ENCODE results near the gene SWI5. TPM values are rescaled to one million over a fixed set of nuclear protein-coding genes. Genes with fewer than 3 reads are reported as not detected.
"Not testable (repeated sequence)": the region's sequence is repeated elsewhere in the genome, so short reads cannot be mapped to it uniquely, and the experiment has no call there.

SWI5 gene
- total RNA-seq, 1 experiment from 2014 or later, result 33.3 TPM

DNA sequence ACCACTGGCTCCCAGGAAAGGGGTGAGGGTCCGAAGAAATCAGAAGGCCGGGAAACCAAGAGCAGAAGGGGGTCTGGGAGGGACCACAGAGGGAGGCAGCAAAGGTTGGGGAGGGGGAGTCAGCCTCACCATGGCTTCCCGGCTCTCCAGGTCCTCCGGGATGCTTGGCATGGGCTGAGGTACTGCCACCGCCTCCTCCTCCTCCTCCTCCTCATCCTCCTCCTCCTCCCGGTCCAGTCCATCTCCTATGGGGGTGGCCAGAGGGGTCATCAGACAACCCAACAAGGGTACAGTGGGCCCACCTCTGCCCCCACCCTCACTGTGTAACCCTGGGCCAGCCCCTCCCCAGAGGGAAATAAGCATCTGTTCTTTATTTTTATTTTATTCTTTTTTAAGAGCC, 17.8 kb upstream of the SWI5 start:
- H3K27me3 ChIP-seq, result no peaks in the 10 kb centered on the region
- H3K36me3 ChIP-seq, result peaks cover 27% of the 10 kb centered on the region
- no peak overlapping the region for H3K4me3 ChIP-seq
- no peaks in the 10 kb centered on the region for H3K9me3 ChIP-seq (replicated peaks)
- no peaks in the 10 kb centered on the region for H3K4me1 ChIP-seq
- no peak for DNase-seq
- H3K27ac ChIP-seq, result no peak overlapping the region

DNA sequence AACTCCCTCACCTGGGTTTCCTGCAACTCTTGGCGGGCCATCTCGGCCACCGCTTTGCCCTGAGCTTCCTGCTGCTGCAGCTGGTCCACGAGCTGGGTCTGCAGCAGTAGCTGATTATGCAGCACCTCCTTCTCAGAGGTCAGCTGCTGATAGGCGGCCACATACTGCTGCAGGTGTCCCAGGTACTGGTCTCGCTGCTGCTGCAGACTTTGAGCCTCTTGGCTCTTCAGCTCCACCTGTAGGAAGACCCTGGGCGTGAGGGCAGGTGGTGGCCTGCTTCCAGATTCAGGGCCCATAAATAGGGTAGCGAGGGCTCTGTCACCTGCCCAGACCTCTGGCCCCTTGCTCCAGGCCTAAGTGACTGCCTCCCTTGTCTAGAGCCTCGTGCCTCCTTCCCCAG, 16.9 kb upstream of the SWI5 start:
- no peak overlapping the region for H3K27ac ChIP-seq
- H3K9me3 ChIP-seq (replicated peaks), result no peaks in the 10 kb centered on the region
- H3K4me1 ChIP-seq, result no peaks in the 10 kb centered on the region
- H3K27me3 ChIP-seq, result no peaks in the 10 kb centered on the region
- H3K36me3 ChIP-seq, result peaks cover 27% of the 10 kb centered on the region
- H3K4me3 ChIP-seq, result no peak overlapping the region
- DNase-seq, result no peak

DNA sequence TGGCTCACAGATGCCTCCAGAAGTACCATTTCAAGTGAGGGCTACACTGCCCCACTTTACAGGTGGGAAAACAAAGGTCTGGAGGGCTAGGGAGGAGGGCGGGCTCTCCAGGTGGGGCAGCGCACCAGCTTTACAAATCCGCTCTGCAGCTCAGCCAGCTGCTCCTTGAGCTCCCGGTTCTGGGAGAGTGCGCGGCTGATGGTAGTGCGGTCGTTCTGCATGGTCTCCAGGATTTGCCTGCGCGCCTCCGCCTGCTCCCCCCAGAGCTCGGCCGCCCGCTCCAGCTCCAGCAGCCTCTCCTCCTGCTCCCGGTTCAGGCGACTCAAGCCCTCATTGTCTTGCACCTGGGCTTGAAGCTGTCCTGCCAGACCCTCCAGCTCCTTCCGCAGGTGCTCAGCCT, 15.7 kb upstream of the SWI5 start:
- H3K9me3 ChIP-seq (replicated peaks), result no peaks in the 10 kb centered on the region
- H3K27ac ChIP-seq, result no peak overlapping the region
- no peak overlapping the region for H3K4me3 ChIP-seq
- H3K27me3 ChIP-seq, result no peaks in the 10 kb centered on the region
- no peak for DNase-seq
- H3K4me1 ChIP-seq, result no peaks in the 10 kb centered on the region
- peaks cover 37% of the 10 kb centered on the region for H3K36me3 ChIP-seq

DNA sequence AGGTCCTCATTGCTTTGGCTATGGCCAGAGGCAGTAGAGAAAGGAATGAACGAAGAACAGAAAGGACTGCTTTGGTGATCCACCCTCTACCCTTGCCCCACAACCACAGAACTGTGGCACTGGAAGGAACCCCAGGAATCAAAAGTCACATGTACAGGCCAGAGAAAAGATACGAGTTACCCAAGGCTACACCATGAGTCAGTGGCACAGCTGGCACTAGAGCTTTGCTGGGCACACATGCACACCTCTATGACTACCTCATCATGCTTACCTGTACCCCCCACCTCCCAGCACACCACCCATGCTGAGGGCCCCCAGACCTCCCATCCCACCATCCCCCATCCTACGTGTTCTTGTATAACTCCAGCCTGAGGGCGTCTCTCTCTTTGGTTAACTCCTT, 13.4 kb upstream of the SWI5 start:
- H3K9me3 ChIP-seq (replicated peaks), result no peaks in the 10 kb centered on the region
- H3K4me3 ChIP-seq, result no peak overlapping the region
- no peak for DNase-seq
- no peaks in the 10 kb centered on the region for H3K4me1 ChIP-seq
- H3K27me3 ChIP-seq, result no peaks in the 10 kb centered on the region
- no peak overlapping the region for H3K27ac ChIP-seq
- peaks cover 37% of the 10 kb centered on the region for H3K36me3 ChIP-seq

DNA sequence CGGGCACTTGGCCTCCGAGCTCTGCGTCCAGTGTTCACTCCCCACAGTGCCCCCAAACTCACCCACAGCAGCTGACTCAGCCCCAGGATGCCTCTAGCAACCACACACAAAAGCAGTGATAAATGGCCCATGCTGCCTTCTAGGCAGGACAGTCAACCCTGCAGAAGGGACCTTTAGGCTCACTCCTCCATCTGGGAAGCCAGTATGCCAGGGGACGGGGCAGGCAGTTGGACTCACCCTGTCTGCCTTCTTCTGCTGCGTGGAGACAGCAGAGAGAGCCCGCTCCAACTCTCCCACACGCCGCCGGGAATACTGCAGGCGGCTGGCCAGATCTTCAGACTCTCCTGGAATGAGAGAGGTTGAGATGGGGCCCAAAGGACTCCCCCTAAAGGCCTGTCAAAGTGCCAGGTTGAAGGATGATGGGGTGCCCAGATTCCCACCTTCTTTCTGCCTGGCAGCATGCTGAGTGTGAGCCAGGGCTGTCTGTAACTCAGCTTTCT, 10.7 kb upstream of the SWI5 start:
- H3K4me3 ChIP-seq, result no peak overlapping the region
- no peak overlapping the region for H3K27ac ChIP-seq
- no peaks in the 10 kb centered on the region for H3K9me3 ChIP-seq (replicated peaks)
- no peaks in the 10 kb centered on the region for H3K4me1 ChIP-seq
- H3K27me3 ChIP-seq, result no peaks in the 10 kb centered on the region
- H3K36me3 ChIP-seq, result peaks cover 28% of the 10 kb centered on the region
- no peak for DNase-seq

DNA sequence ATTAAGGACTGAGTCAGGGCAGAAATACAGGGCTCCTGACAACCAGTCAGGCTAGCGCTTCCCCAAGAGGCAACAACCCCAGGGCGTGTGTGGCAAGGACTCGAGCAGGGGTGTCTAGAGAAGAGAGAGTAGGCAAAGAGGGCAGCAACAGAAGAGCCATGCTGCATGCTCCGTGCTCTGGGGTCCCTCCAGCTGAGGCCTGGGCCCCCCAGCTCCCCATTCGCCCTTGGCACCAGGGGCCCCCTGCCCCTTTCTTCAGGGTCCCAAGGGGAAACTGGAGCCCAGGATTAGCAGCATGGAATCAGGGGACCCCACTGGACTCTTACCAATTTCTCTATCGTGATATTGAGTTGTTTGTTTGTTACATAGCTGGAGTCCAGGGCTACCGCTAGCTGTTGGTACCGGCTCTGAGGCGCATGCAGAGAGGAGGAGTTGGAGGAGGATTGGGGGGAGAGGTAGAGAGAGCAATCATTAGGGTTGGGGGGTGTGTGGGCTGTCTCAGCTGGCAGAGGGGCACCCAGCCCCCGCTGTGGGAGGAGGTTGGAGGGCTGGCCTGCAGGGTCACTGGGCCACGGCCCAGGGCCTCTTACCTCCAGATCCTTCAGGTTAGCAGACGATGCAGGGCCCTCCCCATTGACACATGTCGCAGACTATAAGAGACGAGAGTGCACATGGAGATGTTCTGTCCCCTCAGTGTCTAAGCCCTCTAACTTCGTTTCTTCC, 9.0 kb upstream of the SWI5 start:
- peaks cover 24% of the 10 kb centered on the region for H3K36me3 ChIP-seq
- H3K4me1 ChIP-seq, result no peaks in the 10 kb centered on the region
- no peak overlapping the region for H3K27ac ChIP-seq
- no peaks in the 10 kb centered on the region for H3K9me3 ChIP-seq (replicated peaks)
- DNase-seq, result no peak
- no peak overlapping the region for H3K4me3 ChIP-seq
- no peaks in the 10 kb centered on the region for H3K27me3 ChIP-seq

DNA sequence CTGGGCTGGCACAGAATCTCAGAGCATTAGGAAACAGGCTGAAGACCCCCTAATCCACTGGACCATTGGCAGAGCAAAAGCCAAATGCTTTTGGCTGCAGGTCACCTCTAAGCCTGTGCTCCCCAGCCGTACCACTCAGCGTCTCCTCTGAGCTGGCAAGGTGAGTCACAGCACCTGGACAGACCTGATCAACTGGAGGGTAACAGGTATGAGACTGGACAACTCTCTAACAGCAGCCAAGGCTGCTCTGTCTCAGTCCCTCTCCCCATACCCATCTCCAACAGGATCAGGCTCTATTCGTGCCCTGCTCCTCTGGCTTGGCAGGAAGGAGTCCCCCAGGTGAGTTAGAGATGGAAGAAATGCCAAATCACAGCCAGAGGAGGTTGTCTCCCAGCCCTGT, 5.0 kb upstream of the SWI5 start:
- DNase-seq, result no peak
- Histone ChIP-seq H3K27ac (no peak overlapping the region), H3K4me1 (no peaks in the 10 kb centered on the region), H3K27me3 (no peaks in the 10 kb centered on the region), H3K4me3 (no peak overlapping the region), H3K36me3 (peaks cover 11% of the 10 kb centered on the region), H3K9me3 (replicated peaks) (no peaks in the 10 kb centered on the region)

DNA sequence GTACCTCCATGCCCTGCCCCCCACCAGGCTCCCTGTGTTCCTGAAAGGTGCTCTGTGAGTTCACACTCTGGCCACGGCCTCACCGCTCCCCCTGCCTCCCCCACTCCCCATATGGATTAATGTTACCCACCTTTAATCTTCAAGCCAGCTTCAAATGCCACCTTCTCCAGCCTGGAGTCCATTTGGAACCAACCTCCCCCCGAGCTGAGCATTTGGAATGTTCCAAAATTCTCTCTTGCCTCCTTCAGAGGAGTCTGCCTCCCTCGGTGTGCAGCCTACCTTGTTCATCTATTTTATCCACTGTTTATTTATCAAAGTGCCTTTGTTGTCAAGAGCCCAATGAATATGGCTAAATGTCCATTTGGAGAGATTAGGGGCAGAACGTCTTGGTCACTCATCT, 4.6 kb upstream of the SWI5 start:
- Histone ChIP-seq H3K9me3 (replicated peaks) (no peaks in the 10 kb centered on the region), H3K36me3 (peaks cover 11% of the 10 kb centered on the region), H3K4me3 (no peak overlapping the region), H3K27me3 (no peaks in the 10 kb centered on the region), H3K4me1 (no peaks in the 10 kb centered on the region), H3K27ac (no peak overlapping the region)
- DNase-seq, result no peak

DNA sequence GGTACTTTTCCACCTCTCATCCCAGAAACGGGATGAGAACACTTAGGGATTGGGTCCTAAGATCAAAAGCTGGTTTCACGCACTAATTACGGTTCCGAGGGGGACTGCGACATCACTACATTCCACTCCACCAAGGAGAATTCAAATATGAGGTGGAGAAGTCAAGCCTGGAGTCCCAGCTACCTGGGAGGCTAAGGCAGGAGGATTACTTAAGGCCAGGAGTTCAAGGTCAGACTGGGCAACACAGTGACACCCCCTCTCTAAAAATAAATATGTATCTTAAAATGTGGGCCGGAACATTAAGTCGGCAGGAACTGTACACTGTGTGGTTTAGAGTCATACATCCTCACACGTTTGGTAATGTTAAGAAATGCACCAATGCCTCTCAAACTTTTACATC, 1.8 kb upstream of the SWI5 start:
- H3K4me1 ChIP-seq, result no peaks in the 10 kb centered on the region
- no peak overlapping the region; the same call in 1 of the 2 replicates for H3K4me3 ChIP-seq
- no peaks in the 10 kb centered on the region for H3K9me3 ChIP-seq (replicated peaks)
- H3K27ac ChIP-seq, result no peak overlapping the region
- no peak for DNase-seq
- no peaks in the 10 kb centered on the region for H3K27me3 ChIP-seq
- H3K36me3 ChIP-seq, result peaks cover 8% of the 10 kb centered on the region

DNA sequence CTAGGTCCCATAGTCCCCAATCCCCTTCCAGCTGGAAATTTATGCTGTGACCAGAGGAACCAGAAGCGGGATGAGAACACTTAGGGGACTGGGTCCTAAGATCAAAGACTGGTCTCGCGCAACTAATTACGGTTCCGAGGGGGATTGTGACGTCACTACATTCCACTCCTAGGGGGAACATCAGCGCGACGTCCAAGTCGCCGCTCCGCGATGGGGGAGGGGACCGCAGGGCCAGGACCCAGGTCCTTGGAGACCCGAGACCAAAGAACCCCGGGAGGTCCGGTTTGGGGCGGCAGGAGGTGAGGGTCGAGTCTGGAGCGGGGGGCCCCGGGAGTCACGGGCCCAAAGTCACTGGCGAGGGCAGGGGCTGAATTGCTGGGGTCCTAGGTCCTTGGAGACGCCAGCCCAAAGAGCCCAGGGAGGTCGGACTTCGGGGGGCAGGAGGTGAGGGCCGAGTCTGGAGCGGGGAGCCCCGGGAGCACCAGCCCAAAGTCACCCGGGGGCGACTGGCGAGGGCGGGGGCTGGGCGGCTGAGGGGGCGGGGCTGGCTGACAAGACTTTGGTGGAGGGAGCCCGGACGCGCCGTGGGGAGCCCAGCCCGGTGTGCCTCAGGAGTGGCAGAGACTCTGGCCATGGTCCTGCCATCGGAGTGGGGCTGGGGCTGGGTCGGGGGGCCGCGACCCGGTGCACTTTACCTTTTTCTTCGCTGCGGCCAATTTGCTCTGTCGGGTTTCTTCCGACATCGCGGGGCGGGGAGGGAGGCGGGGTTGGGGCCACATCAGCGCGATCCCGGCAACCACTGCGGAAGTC, 673 bp upstream of the SWI5 start, which contains the start of gene GOLGA2:
Gene GOLGA2, minus strand, starts transcription at position 810 of the 810 bp plus-strand sequence. Its CDS starts 31 bp downstream, at position 779.
- Histone ChIP-seq H3K4me1 (no peaks in the 10 kb centered on the region), H3K27me3 (no peaks in the 10 kb centered on the region), H3K36me3 (peaks cover 6% of the 10 kb centered on the region), H3K9me3 (replicated peaks) (no peaks in the 10 kb centered on the region), H3K4me3 (peak within 1 kb of the TSS; percentile 74), H3K27ac (peak within 1 kb of the TSS; percentile 77)
- DNase-seq, result peak; percentile 40 to 42

DNA sequence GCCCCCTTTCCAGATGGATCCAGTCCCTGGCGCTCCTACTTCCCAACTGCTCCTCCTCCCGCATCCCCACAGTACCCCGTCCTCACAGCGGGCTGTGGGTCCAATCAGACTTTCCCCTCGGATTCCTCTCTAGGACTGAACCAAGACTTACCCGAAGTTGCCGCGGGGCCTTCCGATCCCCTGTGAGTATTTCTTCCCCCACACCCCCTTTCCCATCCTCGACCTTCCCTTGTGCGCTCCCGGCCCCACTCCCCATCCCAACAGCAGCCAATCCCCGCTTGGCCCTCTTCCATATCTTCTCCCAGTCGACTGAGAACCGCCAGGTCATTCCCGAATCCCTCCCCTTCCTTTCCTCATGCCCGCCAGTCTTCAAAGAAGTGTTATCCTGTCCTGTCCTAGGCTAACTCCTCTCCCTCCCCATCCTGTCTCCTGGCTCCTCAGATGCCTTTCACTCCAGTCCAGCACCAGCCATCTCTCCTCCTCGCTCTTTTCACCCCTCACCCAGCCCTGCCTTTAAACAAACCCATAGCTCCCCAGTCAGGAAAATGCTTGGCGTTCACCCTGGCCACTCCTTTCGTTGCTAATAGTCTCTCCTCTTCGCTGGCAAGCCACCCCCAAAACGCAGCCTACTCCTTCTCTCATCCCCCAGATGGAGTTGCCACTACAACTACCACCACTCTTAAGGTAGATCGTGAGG, 646 bp downstream of the SWI5 start:
- Histone ChIP-seq H3K4me1 (no peaks in the 10 kb centered on the region), H3K9me3 (replicated peaks) (no peaks in the 10 kb centered on the region), H3K27me3 (no peaks in the 10 kb centered on the region), H3K36me3 (peaks cover 4% of the 10 kb centered on the region), H3K4me3 (peak overlapping the region; percentile 74), H3K27ac (no peak overlapping the region; the same call in 1 of the 2 replicates)
- peak; percentile 51 to 56 for DNase-seq

DNA sequence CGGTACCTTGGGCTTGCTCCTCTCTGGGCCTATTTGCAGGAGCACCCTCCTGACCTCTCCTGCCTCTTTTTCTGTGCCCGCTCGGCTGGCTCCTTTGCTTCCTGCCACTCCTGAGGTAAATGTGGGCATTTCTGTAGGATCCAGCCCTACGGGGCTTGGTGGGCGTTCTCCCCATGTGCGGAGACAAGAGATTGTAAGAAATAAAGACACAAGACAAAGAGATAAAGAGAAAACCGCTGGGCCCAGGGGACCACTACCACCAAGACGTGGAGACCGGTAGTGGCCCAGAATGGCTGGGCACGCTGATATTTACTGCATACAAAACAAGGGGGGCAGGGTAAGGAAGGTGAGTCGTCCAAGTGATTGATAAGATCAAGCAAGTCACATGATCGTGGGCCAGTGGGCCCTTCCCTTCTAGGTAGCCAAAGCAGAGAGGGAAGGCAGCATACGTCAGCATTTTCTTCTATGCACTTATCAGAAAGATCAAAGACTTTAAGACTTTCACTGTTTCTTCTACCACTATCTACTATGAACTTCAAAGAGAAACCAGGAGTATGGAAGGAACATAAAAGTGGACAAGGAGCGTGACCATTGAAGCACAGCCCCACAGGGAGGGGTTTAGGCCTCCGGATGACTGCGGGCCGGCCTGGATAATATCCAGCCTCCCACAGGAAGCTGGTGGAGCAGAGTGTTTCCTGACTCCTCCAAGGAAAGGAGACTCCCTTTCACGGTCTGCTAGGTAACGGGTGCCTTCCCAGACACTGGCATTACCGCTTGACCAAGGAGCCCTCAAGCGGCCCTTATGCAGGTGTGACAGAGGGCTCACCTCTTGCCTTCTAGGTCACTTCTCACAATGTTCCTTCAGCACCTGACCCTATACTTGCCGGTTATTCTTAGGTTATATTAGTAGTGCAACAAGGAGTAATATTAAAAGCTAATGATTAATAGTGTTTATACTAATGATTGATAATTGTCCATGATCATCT, 3.3 kb downstream of the SWI5 start:
- not testable (repeated sequence) for H3K9me3 ChIP-seq (replicated peaks); DNase-seq; H3K27me3 ChIP-seq; H3K4me1 ChIP-seq; H3K36me3 ChIP-seq; H3K4me3 ChIP-seq; H3K27ac ChIP-seq

DNA sequence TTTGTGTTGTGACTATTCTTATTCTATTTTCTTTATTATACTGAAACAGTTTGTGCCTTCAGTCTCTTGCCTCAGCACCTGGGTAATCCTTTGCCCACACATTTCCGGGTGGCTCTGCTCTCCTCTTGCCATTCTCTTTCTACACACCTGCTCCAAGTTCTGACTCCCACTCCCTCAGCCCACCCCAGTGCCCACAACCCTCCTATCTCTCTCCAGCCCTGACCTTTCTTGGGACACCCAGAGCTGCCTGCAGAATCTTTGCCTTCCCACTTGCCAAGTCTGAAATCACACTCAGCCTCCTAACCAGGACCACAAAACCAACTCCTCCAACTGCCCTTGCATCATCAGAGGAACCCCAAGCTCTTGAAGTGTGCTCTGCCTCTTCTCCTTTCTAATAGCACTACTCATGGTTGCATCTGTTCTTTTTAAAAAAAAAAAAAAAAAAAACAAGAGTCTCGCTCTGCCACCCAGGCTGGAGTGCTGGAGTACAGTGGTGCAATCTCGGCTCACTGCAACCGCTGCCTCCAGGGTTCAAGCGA, 4.1 kb downstream of the SWI5 start:
- no peak overlapping the region for H3K4me3 ChIP-seq
- no peaks in the 10 kb centered on the region for H3K4me1 ChIP-seq
- no peaks in the 10 kb centered on the region for H3K36me3 ChIP-seq
- H3K9me3 ChIP-seq (replicated peaks), result no peaks in the 10 kb centered on the region
- H3K27ac ChIP-seq, result no peak overlapping the region
- no peaks in the 10 kb centered on the region for H3K27me3 ChIP-seq
- DNase-seq, result no peak

DNA sequence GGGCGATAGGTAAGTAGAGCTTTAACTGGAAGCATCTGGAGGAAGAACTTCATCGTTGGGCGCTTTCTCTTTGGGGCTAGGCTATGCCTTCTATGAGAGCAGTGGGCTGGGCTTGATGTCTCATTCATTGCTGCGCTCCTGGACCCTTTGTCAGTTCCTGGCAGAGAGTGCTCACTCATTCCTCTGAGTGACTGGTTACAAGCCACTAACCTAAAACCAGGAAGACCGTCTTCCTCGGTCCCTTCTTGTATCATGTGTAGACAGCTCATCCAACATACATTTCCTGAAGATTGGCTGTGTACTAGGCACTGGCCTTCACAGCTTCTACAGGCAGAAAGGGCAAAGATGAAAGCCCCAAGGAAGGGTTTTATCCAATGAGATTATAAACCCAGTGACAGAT, 6.4 kb downstream of the SWI5 start:
- Histone ChIP-seq H3K27me3 (no peaks in the 10 kb centered on the region), H3K4me1 (no peaks in the 10 kb centered on the region; the same call in 1 of the 2 replicates), H3K27ac (no peak overlapping the region), H3K9me3 (replicated peaks) (no peaks in the 10 kb centered on the region), H3K4me3 (no peak overlapping the region), H3K36me3 (0 out of 2 replicates have a peak, but pooled peaks cover 3% of the 10 kb centered on the region)
- DNase-seq, result no peak

Data from SJCRH30 (cell line).